ENCODE measurements around the gene PRR14L. TPM values are rescaled to one million over a fixed set of nuclear protein-coding genes. Genes with fewer than 3 reads are reported as not detected.
A peak's percentile ranks its signal among the peaks of the same experiment; 100 is the strongest.

Gene PRR14L
- total RNA-seq, 1 experiment from 2014 or later = 138 TPM

DNA sequence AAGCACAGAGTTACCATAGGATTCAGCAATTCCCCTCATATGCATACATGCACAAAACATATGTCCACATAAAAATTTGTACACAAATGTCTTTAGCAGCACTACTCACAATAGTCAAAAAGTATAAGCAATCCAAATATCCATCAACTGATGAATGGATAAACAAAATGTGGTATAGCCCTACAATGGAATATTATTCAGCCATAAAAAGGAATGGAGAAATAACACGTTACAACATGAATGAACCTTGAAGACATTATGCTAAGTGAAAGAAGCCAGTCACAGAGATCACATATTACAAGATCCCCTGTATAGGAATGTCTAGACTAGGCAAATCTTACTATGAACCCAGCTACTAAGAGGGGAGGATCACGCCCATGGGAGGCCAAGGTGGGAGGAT, 7.2 kb downstream of the PRR14L start:
- no peak overlapping the region for H3K18ac ChIP-seq (ENCODE audit: insufficient read length, low read depth, low read length)
- H4K20me1 ChIP-seq (ENCODE audit: control insufficient read depth, insufficient read depth, insufficient read length) = no peaks in the 10 kb centered on the region
- H4K91ac ChIP-seq (ENCODE audit: insufficient read length, low read depth, low read length) = no peak overlapping the region
- H3K36me3 Mint-ChIP-seq (ENCODE audit: insufficient read depth in 1 of 3, low read depth in 3 of 3) = peaks cover 28 to 77% (median 73%) of the 10 kb centered on the region in 3 experiments
- no peak overlapping the region for H2BK120ac ChIP-seq (ENCODE audit: low read depth, low read length, poor library complexity, severe bottlenecking)
- no peak overlapping the region for H4K5ac ChIP-seq (ENCODE audit: insufficient read length, low read depth, low read length)
- H3K9ac ChIP-seq (ENCODE audit: extremely low read depth, insufficient read length, low read length) = no peak overlapping the region
- no peak overlapping the region for H3K56ac ChIP-seq (ENCODE audit: insufficient read length, low read depth, low read length)
- H3K4ac ChIP-seq (ENCODE audit: low read depth, low read length) = no peak overlapping the region
- no peak overlapping the region for H2BK5ac ChIP-seq (ENCODE audit: insufficient read length, low read length)
- TF ChIP-seq, protein P1, sequence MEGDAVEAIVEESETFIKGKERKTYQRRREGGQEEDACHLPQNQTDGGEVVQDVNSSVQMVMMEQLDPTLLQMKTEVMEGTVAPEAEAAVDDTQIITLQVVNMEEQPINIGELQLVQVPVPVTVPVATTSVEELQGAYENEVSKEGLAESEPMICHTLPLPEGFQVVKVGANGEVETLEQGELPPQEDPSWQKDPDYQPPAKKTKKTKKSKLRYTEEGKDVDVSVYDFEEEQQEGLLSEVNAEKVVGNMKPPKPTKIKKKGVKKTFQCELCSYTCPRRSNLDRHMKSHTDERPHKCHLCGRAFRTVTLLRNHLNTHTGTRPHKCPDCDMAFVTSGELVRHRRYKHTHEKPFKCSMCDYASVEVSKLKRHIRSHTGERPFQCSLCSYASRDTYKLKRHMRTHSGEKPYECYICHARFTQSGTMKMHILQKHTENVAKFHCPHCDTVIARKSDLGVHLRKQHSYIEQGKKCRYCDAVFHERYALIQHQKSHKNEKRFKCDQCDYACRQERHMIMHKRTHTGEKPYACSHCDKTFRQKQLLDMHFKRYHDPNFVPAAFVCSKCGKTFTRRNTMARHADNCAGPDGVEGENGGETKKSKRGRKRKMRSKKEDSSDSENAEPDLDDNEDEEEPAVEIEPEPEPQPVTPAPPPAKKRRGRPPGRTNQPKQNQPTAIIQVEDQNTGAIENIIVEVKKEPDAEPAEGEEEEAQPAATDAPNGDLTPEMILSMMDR (conservative IDR thresholded peaks at IDR 0.05) = no peak
- DNase-seq = no peak
- no peak overlapping the region for H3K4me2 ChIP-seq (ENCODE audit: insufficient read depth, insufficient read length, low read length)
- H3K4me3 Mint-ChIP-seq = no peak overlapping the region
- peaks cover 37 to 45% of the 10 kb centered on the region in 2 experiments for H3K4me1 Mint-ChIP-seq
- no peak overlapping the region for H2AFZ ChIP-seq (ENCODE audit: low read length)
- H3K23ac ChIP-seq (ENCODE audit: insufficient read length, low read depth, low read length) = no peak overlapping the region
- no peak overlapping the region for H2BK15ac ChIP-seq (ENCODE audit: low read depth, low read length)
- H3K79me1 ChIP-seq (ENCODE audit: insufficient read depth, low read depth, low read length, poor library complexity, severe bottlenecking) = peaks cover 5% of the 10 kb centered on the region
- H2BK12ac ChIP-seq (ENCODE audit: insufficient read length, low read depth, low read length) = no peak overlapping the region
- no peaks in the 10 kb centered on the region for H3K27me3 ChIP-seq (ENCODE audit: insufficient read depth, low read length)
- WGBS (ENCODE audit: extremely low coverage, insufficient read length, low lambda C conversion rate) = no CpG with 5 or more reads among the region's 2 CpGs
- H3K27ac Mint-ChIP-seq = peak overlapping the region in 2 of 3 experiments; percentile 53 to 70; a peak in 2 of 7 replicates
- no peaks in the 10 kb centered on the region for H3K27me3 Mint-ChIP-seq (ENCODE audit: low read depth)
- no peak overlapping the region for H2BK20ac ChIP-seq (ENCODE audit: low read depth, low read length, poor library complexity, severe bottlenecking)
- no peak overlapping the region for H2AK5ac ChIP-seq (ENCODE audit: insufficient read length, low read length)
- H3K9me3 ChIP-seq (ENCODE audit: control insufficient read depth, low read depth, low read length) = no peaks in the 10 kb centered on the region
- H3K14ac ChIP-seq (ENCODE audit: insufficient read depth, low read length) = no peak overlapping the region
- no peak overlapping the region for H3T11ph ChIP-seq (ENCODE audit: low read length)
- H3K79me2 ChIP-seq (ENCODE audit: insufficient read depth, low read length) = peaks cover 2% of the 10 kb centered on the region; the same call in 1 of the 2 replicates
- peaks cover 3% of the 10 kb centered on the region for H3K23me2 ChIP-seq (ENCODE audit: insufficient read length, low read depth, low read length, poor library complexity, severe bottlenecking)
- no peak overlapping the region for H3K27ac ChIP-seq (ENCODE audit: insufficient read length, low read depth, low read length)
- H3K4me1 ChIP-seq (ENCODE audit: insufficient read depth, low read length) = no peaks in the 10 kb centered on the region; the same call in 1 of the 2 replicates
- no peaks in the 10 kb centered on the region for H3K9me3 Mint-ChIP-seq
- H4K8ac ChIP-seq (replicated peaks; ENCODE audit: insufficient read length, low read depth, low read length) = no peak overlapping the region
